Measurements from ENCODE around the gene WDR38. TPM values are rescaled to one million over a fixed set of nuclear protein-coding genes. Genes with fewer than 3 reads are reported as not detected.
"Not testable (repeated sequence)": the region's sequence is repeated elsewhere in the genome, so short reads cannot be mapped to it uniquely, and the experiment has no call there.

WDR38 gene
- polyA plus RNA-seq, 1 donor from 2014 or later, result not detected

GRCh38 chr9:124843456-124844034 is 9.7 kb upstream of the WDR38 start:
- Mint-ChIP-seq H3K27ac (no peak overlapping the region), H3K9me3 (no peaks in the 10 kb centered on the region), H3K27me3 (peaks cover 1% of the 10 kb centered on the region), H3K36me3 (no peaks in the 10 kb centered on the region), H3K4me3 (no peak overlapping the region), H3K4me1 (peaks cover 0 to 1% (median 0%) of the 10 kb centered on the region in 3 donors)

GRCh38 chr9:124844291-124844690 is 9.0 kb upstream of the WDR38 start:
- H3K9me3 Mint-ChIP-seq, result no peaks in the 10 kb centered on the region

GRCh38 chr9:124846467-124846866 is 6.8 kb upstream of the WDR38 start:
- not testable (repeated sequence) for H3K27ac Mint-ChIP-seq, H3K4me1 Mint-ChIP-seq, H3K4me3 Mint-ChIP-seq, H3K27me3 Mint-ChIP-seq, H3K36me3 Mint-ChIP-seq, H3K9me3 Mint-ChIP-seq

More at GRCh38 chr9:124844291-124844690, 9.0 kb upstream of the WDR38 start:
- no peak overlapping the region for H3K4me3 Mint-ChIP-seq
- peak overlapping the region in 1 of 3 donors; percentile 35 for H3K27ac Mint-ChIP-seq
- H3K27me3 Mint-ChIP-seq, result peaks cover 1% of the 10 kb centered on the region
- no peaks in the 10 kb centered on the region for H3K36me3 Mint-ChIP-seq
- H3K4me1 Mint-ChIP-seq, result peaks cover 0 to 1% (median 0%) of the 10 kb centered on the region in 3 donors

- Mint-ChIP-seq H3K4me3 (no peak overlapping the region), H3K36me3 (no peaks in the 10 kb centered on the region), H3K4me1 (no peaks in the 10 kb centered on the region), H3K9me3 (no peaks in the 10 kb centered on the region), H3K27ac (no peak overlapping the region), H3K27me3 (peaks cover 1% of the 10 kb centered on the region)
These were observed 6.3 kb upstream of the WDR38 start for GRCh38 chr9:124846969-124847368.

- Mint-ChIP-seq H3K4me1 (peaks cover 0 to 5% (median 4%) of the 10 kb centered on the region in 3 donors), H3K4me3 (no peak overlapping the region), H3K9me3 (no peaks in the 10 kb centered on the region), H3K36me3 (no peaks in the 10 kb centered on the region), H3K27ac (no peak overlapping the region), H3K27me3 (no peaks in the 10 kb centered on the region)
These were observed 3.5 kb upstream of the WDR38 start for GRCh38 chr9:124849801-124850200.

- H3K4me1 Mint-ChIP-seq, result peaks cover 0 to 8% (median 8%) of the 10 kb centered on the region in 3 donors
- no peaks in the 10 kb centered on the region for H3K9me3 Mint-ChIP-seq
- H3K4me3 Mint-ChIP-seq, result peak overlapping the region in 1 of 4 donors; percentile 70
- H3K27me3 Mint-ChIP-seq, result no peaks in the 10 kb centered on the region
- H3K36me3 Mint-ChIP-seq, result no peaks in the 10 kb centered on the region
- no peak overlapping the region for H3K27ac Mint-ChIP-seq
These were observed 985 bp upstream of the WDR38 start for GRCh38 chr9:124852121-124852828.

- no peaks in the 10 kb centered on the region for H3K27me3 Mint-ChIP-seq
- peak overlapping the region; percentile 38 to 84 (median 65) for H3K4me3 Mint-ChIP-seq
- H3K36me3 Mint-ChIP-seq, result no peaks in the 10 kb centered on the region
- H3K27ac Mint-ChIP-seq, result peak overlapping the region; percentile 67 to 68 (median 67)
- no peaks in the 10 kb centered on the region for H3K9me3 Mint-ChIP-seq
- H3K4me1 Mint-ChIP-seq, result peaks cover 0 to 8% (median 8%) of the 10 kb centered on the region in 3 donors
These were observed 414 bp downstream of the WDR38 start for GRCh38 chr9:124853605-124854143.

GRCh38 chr9:124854161-124854560 is 901 bp downstream of the WDR38 start:
- no peaks in the 10 kb centered on the region for H3K36me3 Mint-ChIP-seq
- peak overlapping the region in 2 of 4 donors; percentile 18 to 38 for H3K4me3 Mint-ChIP-seq
- H3K27ac Mint-ChIP-seq, result peak overlapping the region; percentile 9 to 68 (median 67)
- peaks cover 0 to 8% (median 8%) of the 10 kb centered on the region in 3 donors for H3K4me1 Mint-ChIP-seq
- no peaks in the 10 kb centered on the region for H3K27me3 Mint-ChIP-seq
- H3K9me3 Mint-ChIP-seq, result no peaks in the 10 kb centered on the region

GRCh38 chr9:124854822-124855221 is 1.6 kb downstream of the WDR38 start:
- Mint-ChIP-seq H3K27me3 (no peaks in the 10 kb centered on the region), H3K4me1 (peaks cover 2 to 11% (median 8%) of the 10 kb centered on the region in 3 donors), H3K27ac (peak overlapping the region; percentile 9 to 82 (median 67)), H3K36me3 (no peaks in the 10 kb centered on the region), H3K9me3 (no peaks in the 10 kb centered on the region), H3K4me3 (peak overlapping the region in 1 of 4 donors; percentile 3)

- Mint-ChIP-seq H3K9me3 (no peaks in the 10 kb centered on the region), H3K27me3 (no peaks in the 10 kb centered on the region), H3K27ac (peak overlapping the region in 2 of 3 donors; percentile 67 to 74), H3K4me3 (peak overlapping the region in 1 of 4 donors; percentile 3), H3K4me1 (peaks cover 8 to 18% (median 9%) of the 10 kb centered on the region in 3 donors), H3K36me3 (no peaks in the 10 kb centered on the region)
These were observed 2.3 kb downstream of the WDR38 start for GRCh38 chr9:124855566-124855943.

- Mint-ChIP-seq H3K4me1 (peaks cover 10 to 24% (median 14%) of the 10 kb centered on the region in 3 donors), H3K4me3 (peak overlapping the region in 1 of 4 donors; percentile 38), H3K27me3 (no peaks in the 10 kb centered on the region), H3K9me3 (no peaks in the 10 kb centered on the region), H3K36me3 (no peaks in the 10 kb centered on the region), H3K27ac (peak overlapping the region in 1 of 3 donors; percentile 67)
These were observed 2.9 kb downstream of the WDR38 start for GRCh38 chr9:124855944-124856765.

- Mint-ChIP-seq H3K27me3 (no peaks in the 10 kb centered on the region), H3K4me1 (peaks cover 18 to 26% (median 20%) of the 10 kb centered on the region in 3 donors), H3K9me3 (no peaks in the 10 kb centered on the region), H3K4me3 (peak overlapping the region in 1 of 4 donors; percentile 45), H3K36me3 (no peaks in the 10 kb centered on the region), H3K27ac (no peak overlapping the region)
These were observed 4.4 kb downstream of the WDR38 start for GRCh38 chr9:124857533-124858162.

- H3K9me3 Mint-ChIP-seq, result no peaks in the 10 kb centered on the region
- no peaks in the 10 kb centered on the region for H3K27me3 Mint-ChIP-seq
- H3K27ac Mint-ChIP-seq, result peak overlapping the region in 1 of 3 donors; percentile 59
- peak overlapping the region in 1 of 4 donors; percentile 65 for H3K4me3 Mint-ChIP-seq
- peaks cover 17 to 25% (median 22%) of the 10 kb centered on the region in 3 donors for H3K4me1 Mint-ChIP-seq
- no peaks in the 10 kb centered on the region for H3K36me3 Mint-ChIP-seq
These were observed 5.2 kb downstream of the WDR38 start for GRCh38 chr9:124858330-124859046.
